NCI-H69 (cell line): Measurements from ENCODE around the gene DOK6.
A peak's percentile ranks its signal among the peaks of the same experiment; 100 is the strongest.

Experiments used
- DNase-seq: peaks from one replicate; lab custom pipeline; 2025; lab: John Stamatoyannopoulos, UW

The DOK6 gene

GRCh38 chr18:69754108-69754507 lies 353.4 kb downstream of the DOK6 start:
- DNase-seq = no peak

DNA sequence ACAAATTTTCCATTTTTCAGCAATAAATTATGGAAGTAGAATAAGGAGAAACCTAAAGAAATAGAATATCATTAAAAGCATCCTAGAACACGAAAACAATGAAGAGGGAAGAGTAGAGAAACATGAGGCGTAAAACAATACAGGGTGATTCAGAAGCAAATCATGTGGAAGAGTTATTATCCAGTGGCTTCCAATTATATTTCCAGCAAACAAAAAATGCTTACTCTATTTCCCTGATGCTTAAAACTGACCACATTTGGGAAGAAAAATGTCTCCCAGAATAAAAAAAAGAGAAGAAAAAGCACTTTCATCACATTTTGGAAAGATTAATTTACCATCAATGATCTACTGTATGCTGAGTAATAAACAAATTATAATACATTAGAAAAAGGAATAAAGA lies 354.4 kb downstream of the DOK6 start:
- no peak for DNase-seq

DNA sequence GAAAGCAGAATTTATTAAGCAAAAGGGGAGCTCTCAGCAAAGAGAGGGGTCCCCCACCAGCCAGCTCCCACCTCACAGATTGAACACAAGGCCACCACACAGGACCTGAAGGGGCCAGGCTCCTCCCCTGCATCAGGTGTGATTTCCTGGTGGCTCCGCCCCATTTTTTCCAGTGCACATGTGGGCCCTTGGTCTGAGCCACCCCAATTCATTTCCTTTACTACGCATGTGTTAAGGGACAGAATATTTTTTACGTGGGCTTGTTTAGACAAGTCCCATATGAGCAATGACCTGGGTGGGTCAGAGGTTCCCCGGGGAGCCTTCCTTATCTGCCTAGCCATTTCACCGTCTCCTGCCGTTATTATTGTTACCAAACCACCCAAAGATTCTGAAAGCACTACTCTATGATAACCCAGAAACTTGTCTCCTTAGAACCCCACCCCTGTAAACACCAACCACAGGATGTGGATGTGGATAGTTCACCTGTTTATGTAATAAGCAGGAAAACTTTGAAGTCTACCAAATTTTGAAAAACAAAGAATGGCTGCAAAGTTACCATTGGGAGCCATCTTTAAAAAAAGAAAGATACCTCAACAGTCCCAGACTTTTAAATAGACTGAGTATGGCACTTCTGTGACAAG lies 355.3 kb downstream of the DOK6 start:
- DNase-seq = no peak

DNA sequence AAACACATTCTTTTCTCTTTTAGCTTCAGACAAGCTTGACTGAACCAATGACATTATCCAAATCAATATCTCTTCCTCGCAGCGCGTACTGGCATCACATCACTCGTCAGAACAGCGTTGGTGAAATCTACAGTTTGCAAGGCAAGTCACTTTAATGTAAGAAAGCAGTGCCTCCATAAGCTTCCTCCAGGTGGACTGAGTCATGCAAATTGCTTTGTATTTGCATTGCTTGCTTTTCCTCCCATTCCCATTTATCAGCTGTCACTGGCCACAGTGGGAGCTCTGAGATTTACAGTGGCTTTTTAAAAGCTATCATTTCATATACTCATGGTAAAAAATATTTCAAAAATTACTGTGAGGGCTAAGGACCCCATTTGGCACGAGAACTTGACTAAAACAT lies 357.0 kb downstream of the DOK6 start:
- peak; percentile 99 for DNase-seq

DNA sequence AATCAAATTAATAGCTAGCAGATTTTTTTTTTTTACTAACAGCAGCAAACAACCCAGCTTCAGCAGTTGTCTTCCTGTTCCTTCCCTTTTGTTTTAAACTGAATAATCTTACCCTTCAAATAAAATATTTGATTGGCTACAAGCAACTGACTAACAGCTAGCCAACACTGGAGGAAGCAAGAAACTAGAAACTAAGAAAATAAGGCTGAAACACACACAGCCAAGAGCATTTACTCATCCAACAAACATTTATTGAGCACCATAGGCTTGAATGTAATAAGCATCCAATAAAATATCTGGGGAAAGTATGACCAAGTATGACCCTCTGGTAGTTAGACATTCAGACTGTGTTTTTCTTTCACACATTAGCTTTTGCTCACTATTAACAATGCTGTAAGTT lies 357.8 kb downstream of the DOK6 start:
- DNase-seq = no peak

GRCh38 chr18:69759046-69759445 lies 358.4 kb downstream of the DOK6 start:
- peak; percentile 56 for DNase-seq

- DNase-seq = no peak
These were observed 362.3 kb downstream of the DOK6 start for GRCh38 chr18:69763002-69763401.

DNA sequence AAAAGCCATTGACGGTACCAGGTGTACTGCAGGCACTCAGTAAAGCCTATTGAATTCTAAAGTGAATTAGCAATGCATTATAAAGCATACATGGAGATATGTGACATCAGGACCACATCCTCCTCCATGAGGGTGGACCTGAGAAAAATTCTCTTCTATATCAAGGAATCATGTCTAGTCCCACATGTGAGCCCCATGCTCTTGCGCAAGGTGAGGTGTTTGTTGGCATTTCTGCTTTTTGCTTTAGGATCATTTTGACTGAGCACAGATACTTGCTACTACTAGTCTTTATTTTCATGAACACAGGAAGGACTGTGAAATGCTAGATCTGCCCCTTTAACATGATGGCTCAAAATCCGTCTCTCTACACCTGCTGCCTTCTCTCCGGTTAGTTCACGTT lies 363.1 kb downstream of the DOK6 start:
- no peak for DNase-seq

- peak; percentile 72 for DNase-seq
These were observed 369.6 kb downstream of the DOK6 start for GRCh38 chr18:69770238-69770637.

- no peak for DNase-seq
These were observed 374.1 kb downstream of the DOK6 start for GRCh38 chr18:69774831-69775230.

DNA sequence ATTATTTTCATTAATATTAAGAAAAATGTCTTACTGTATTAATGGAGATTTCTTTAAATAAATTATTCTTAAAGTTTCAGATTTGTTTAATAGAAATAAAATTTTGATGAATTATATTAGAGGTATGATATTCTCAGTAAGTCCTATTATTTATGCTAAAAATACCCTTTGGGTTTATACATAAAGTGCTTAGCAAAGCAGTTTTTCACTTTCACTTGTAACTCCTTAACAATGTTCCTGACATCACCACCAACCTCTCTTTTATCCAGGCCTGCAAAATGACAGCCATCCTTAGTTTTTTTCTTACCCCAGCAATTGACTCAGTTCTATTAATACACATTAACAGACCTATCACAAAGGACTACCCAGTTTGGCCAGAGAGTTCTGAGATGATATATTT lies 376.6 kb downstream of the DOK6 start:
- DNase-seq = no peak

GRCh38 chr18:69778680-69779079 lies 378.0 kb downstream of the DOK6 start:
- no peak for DNase-seq

GRCh38 chr18:69780851-69781250 lies 380.2 kb downstream of the DOK6 start:
- DNase-seq = no peak

GRCh38 chr18:69784815-69785214 lies 384.1 kb downstream of the DOK6 start:
- peak; percentile 55 for DNase-seq

DNA sequence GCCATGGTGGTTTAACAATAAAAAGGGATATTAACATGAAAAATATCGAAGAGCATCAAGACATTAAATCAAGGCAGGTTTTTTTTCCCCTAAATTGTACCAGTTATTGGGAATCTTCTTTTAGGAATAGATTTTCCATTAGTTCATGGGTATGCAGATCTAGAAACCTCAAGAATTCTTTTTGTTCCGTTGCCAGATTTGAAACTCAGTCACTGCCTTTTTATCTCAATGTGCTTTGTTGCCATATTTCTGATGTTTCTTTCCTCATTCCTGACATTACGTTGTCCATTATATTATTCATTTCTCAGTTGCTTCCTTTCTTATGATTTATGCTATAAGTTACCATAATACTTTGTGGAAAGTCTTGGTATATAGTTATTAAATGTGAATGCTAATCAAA lies 384.8 kb downstream of the DOK6 start:
- DNase-seq = no peak

- no peak for DNase-seq
These were observed 385.7 kb downstream of the DOK6 start for GRCh38 chr18:69786427-69786826.

DNA sequence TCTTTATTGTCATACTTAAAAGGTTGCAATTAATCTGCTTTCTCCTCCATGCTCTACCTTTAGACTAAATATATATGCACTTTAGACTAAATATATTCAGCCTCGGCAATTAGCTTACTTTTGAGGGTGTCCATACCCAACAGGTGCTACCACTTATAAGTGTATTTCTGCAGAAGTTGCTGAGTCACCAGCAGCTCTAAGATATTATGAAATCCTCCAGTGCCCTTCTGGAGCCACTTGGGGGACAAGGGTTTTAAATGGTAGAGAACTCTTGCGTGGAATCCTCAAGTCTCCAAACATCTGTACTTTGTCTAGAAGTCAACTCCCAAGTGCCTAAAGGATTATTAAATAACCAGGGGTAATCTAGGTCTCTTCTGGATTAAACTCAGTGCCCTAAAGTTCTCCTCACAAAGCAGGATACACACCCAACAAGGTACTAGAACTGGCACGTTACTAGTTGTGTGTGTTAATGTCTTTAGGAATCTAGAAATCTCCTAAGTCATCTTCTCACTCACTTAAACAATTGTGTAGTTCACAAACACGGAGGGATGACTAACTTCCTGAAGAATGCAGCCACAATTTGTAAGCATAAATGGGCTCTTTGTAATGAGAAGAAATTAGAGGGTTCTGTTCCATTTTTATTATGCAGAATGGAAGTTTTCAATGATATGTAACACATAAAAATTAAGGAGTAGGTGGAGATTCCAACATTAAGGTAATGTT lies 387.3 kb downstream of the DOK6 start:
- DNase-seq = no peak

DNA sequence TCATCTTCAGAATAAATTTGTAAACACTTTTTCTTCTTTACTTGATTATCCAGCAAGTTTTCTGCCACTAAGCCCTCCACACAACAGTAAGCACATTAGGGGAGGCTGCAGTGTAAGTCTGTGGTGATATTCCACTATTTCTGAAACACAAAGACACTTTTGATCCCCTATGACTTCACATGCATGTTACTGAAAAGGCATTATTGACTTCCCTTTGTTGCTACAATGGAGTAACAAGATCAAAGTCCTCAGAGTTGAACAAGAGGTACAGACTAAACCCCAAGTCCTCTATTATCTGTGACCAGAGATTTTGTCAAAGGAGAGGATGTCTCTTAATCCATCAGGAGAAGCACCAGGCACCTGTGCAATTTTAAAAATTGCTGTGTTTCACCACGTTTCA lies 389.1 kb downstream of the DOK6 start:
- no peak for DNase-seq

GRCh38 chr18:69790649-69791048 lies 390.0 kb downstream of the DOK6 start:
- DNase-seq = no peak

DNA sequence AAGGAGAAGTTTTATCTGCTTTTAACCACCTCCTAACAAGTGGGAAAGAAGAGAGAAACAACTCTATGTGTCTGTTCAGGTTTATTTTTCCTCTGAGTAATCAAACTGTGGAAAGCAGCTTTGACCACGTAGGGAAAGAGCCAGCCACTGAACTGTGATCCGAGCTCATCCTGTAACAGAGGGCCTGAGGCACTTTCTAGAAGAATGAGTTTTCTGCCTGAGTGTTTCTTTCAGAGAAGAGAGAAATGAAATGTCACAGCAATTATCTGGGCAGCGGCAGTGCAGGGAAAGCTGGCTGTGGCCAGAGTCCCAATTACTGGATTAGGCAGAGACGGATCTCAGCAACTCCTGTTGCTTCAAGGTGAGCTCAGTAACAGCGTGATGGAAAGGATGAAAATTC lies 395.1 kb downstream of the DOK6 start:
- DNase-seq = peak; percentile 81

GRCh38 chr18:69804776-69805501 lies 404.3 kb downstream of the DOK6 start:
- no peak for DNase-seq

- no peak for DNase-seq
These were observed 407.7 kb downstream of the DOK6 start for GRCh38 chr18:69808399-69808798.

GRCh38 chr18:69813559-69813958 lies 412.9 kb downstream of the DOK6 start:
- DNase-seq = no peak
